GM19043 (cell line): ENCODE data around the gene MMP13.
"Not testable (repeated sequence)": the region's sequence is repeated elsewhere in the genome, so short reads cannot be mapped to it uniquely, and the experiment has no call there.

Experiments used
- ATAC-seq: cut with Tn5 transposase; IDR thresholded peaks from one replicate; pipeline ENCODE4 v1.9.1; 2021; ENCODE audit warnings: low read depth; ENCODE audit not compliant: unreplicated experiment

Gene MMP13

GRCh38 chr11:102955624-102956023, at the start of gene MMP13:
MMP13 (minus strand) TSS chr11:102955732; CDS start chr11:102955705, 27 bp downstream.
- ATAC-seq, result no peak

DNA sequence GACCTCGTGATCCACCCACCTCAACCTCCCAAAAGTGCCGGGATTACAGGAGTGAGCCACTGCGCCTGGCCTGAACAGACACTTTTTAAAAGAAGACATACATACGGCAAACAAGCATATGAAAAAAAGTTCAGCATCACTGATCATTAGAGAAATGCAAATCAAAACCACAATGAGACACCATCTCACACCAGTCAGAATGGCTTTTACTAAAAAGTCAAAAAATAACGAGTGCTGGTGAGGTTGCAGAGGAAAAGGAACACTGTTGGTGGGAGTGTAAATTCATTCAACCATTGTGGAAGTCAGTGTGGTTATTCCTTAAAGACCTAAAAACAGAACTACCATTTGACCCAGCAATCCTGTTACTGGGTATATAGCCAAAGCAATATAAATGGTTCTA, 48.7 kb upstream of the MMP13 start:
- ATAC-seq, result not testable (repeated sequence)

- no peak for ATAC-seq
Observed at GRCh38 chr11:102994105-102994504, 38.6 kb upstream of the MMP13 start.

GRCh38 chr11:102991776-102992175, 36.2 kb upstream of the MMP13 start:
- ATAC-seq, result no peak

DNA sequence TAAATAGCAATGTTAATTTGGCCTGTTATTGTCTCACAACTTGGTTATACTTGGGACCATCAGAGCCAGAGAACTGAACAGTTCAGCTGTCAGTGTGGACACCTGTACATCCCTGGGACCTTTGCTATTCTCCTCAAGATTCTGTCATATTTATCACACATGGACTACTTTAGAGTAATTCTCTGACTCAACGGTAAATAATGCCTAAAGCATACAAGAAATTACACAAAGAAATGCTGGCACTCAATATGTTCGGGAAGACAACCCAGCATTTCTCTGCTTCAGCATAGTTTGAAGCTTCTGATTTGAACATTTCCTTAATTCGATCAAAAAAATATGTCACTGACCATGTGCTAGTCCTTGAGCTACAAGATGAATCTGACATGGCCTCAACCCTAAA, 34.6 kb upstream of the MMP13 start:
- ATAC-seq, result no peak

GRCh38 chr11:102989379-102990047, 34.0 kb upstream of the MMP13 start:
- no peak for ATAC-seq

DNA sequence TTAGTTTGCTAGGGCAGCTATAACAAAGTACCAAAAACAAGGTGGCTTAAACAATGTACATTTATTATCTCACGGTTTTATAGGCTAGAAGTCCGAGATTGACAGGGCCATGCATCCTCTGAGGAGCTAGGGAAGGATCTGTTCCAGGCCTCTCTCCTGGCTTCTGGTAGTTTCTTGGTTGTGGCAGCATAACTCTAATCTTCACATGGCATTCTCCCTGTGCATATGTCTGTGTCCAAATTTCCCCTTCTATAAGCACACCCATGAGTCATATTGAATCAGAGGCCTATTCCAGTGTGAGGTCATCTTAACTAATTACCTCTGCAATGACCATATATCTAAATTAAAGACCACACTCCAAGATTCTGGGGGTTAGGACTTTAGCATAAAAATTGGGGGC, 31.3 kb upstream of the MMP13 start:
- ATAC-seq, result no peak

DNA sequence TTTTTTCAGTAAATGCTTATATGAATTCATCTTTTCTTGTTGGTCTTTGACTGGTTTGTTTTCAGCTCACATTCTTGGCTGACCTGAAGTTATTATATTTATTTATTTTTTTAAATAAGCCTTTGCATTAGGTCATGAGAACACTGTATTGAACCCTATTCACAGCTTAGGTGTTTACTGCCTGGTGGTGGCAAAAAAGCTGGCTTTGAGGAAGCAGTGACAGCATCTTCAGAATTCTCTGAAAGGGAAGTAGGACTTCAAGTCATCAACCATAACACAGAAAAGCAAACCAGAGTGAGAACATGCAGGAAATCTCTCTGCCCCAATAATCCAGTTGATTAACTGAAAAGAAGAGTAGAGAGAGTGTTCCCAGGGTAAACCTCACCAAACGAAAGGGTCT, 30.3 kb upstream of the MMP13 start:
- no peak for ATAC-seq

DNA sequence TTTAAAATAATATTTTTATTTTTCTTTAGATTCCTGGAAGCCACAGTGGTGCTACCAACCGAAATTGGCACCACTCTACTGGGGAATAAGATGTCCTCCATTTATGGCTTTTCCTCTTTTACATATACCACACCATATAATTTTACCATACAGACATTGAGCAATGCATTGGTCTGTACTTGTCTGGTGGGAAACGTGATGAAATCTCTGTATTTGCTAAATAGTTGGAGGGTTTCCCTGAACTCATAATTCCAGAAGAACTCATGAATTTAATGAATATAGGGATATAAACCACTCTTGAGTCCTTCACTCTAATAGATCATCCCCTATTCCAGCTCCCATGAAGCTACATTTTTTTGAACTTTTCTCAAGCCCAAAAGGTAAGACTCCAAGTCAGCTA, 28.0 kb upstream of the MMP13 start:
- ATAC-seq, result no peak

- peak; percentile 61 for ATAC-seq
Observed at GRCh38 chr11:102981324-102981910, 25.9 kb upstream of the MMP13 start.

- no peak for ATAC-seq
Observed at GRCh38 chr11:102974552-102975280, 19.2 kb upstream of the MMP13 start.

GRCh38 chr11:102973698-102974097, 18.2 kb upstream of the MMP13 start:
- not testable (repeated sequence) for ATAC-seq

DNA sequence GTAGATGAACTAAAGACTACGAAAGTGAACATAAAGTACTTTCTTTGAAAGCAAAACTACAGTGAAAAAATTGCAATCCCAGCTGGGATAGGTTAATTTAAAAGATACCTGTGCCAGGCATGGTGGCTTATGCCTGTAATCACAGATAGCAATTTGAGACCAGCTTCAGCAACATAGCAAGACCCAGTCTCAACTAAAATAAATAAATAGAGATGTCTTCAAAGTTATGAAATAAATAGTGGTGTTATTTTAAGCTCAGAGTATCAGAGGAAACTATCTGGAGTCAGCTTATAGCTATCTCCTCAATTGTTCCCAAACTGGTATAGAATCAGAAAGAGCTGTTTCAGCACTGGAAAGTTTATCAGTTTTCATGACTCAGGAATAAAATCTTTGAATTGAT, 17.3 kb upstream of the MMP13 start:
- no peak for ATAC-seq

DNA sequence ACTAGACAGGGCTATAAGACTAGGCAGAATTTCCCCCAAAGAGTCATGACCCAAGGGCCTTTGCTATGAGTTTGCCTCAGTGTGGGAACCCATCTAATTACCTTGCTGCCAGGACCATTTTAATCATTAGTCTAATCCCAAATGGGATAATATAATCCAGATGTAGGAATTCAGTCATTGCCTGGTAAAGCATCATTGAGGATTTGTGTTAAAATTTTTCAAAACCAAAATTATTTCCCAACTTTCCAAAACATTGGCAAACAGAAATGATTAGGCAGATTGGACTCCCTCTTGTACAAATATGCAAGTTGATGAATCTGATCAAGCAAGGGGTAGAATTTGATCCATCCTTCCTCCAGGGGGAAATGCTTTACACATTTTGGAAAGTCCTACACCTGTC, 16.2 kb upstream of the MMP13 start:
- no peak for ATAC-seq

- ATAC-seq, result no peak
Observed at GRCh38 chr11:102967497-102967896, 12.0 kb upstream of the MMP13 start.

GRCh38 chr11:102966011-102966410, 10.5 kb upstream of the MMP13 start:
- no peak for ATAC-seq

GRCh38 chr11:102964867-102965266, 9.3 kb upstream of the MMP13 start:
- ATAC-seq, result no peak

GRCh38 chr11:102957953-102958352, 2.4 kb upstream of the MMP13 start:
- ATAC-seq, result no peak

- no peak for ATAC-seq
Observed at GRCh38 chr11:102950622-102951081, 4.9 kb downstream of the MMP13 start.

DNA sequence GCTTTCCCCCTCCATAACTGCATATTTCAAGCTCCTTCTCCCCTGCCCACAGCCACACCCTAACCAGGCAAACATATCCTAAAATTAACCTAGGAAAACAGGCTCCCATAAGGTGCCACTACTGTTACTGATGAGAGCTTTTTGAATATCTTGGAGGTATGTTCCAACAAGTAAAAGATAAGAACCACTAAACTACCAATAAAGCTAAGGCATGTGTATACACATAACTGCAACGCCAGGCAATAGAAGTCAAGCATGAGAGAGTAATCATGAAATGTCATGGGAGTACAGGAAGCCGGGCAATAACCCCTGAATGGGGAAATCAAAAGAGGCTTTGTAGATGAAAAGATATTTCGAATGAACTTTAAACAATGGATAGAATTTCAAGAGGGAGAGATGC, 9.3 kb downstream of the MMP13 start:
- ATAC-seq, result no peak

GRCh38 chr11:102940714-102941588, 14.6 kb downstream of the MMP13 start:
- no peak for ATAC-seq
